GM18505 (cell line): Measurements from ENCODE around the gene DPP3.
A peak's percentile ranks its signal among the peaks of the same experiment; 100 is the strongest.
"Not testable (repeated sequence)": the region's sequence is repeated elsewhere in the genome, so short reads cannot be mapped to it uniquely, and the experiment has no call there.

Source experiments
- ATAC-seq: cut with Tn5 transposase; IDR thresholded peaks from one replicate; pipeline ENCODE4 v1.9.1; 2021; ENCODE audit not compliant: unreplicated experiment
- POLR2A ChIP-seq: IDR thresholded peaks from 4 replicates; pipeline ENCODE4 v1.6.1; 2011; ENCODE audit warnings: borderline replicate concordance; ENCODE audit not compliant: insufficient read depth, insufficient read length; ENCODE audit errors: extremely low read depth

The DPP3 gene

GRCh38 chr11:66543263-66544107 lies 63.3 kb downstream of the DPP3 start:
- TF ChIP-seq POLR2A, result peak; percentile 24
- no peak for ATAC-seq

- ATAC-seq, result not testable (repeated sequence)
Observed at GRCh38 chr11:66544952-66545351, 64.7 kb downstream of the DPP3 start.

GRCh38 chr11:66545701-66546367 lies 65.6 kb downstream of the DPP3 start, which contains the start of gene ZDHHC24:
Gene ZDHHC24 (minus strand): TSS chr11:66546048. CDS start chr11:66546003, 45 bp downstream.
- peak; percentile 83 for ATAC-seq
- peak; percentile 86 for TF ChIP-seq POLR2A

GRCh38 chr11:66546368-66546965 lies 66.2 kb downstream of the DPP3 start, which contains the start of gene ACTN3:
Gene ACTN3 (plus strand): TSS chr11:66546903. CDS start chr11:66546938, 35 bp downstream.
- no peak for ATAC-seq

GRCh38 chr11:66546966-66547661 lies 66.9 kb downstream of the DPP3 start:
- TF ChIP-seq POLR2A, result no peak
- no peak for ATAC-seq

More at GRCh38 chr11:66546368-66546965, 66.2 kb downstream of the DPP3 start, which contains the start of gene ACTN3:
- TF ChIP-seq POLR2A, result no peak

GRCh38 chr11:66547662-66548009 lies 67.4 kb downstream of the DPP3 start:
- TF ChIP-seq POLR2A, result no peak
- ATAC-seq, result no peak

GRCh38 chr11:66548041-66548440 lies 67.8 kb downstream of the DPP3 start:
- ATAC-seq, result no peak
- no peak for TF ChIP-seq POLR2A

GRCh38 chr11:66548774-66549630 lies 68.8 kb downstream of the DPP3 start:
- ATAC-seq, result no peak
- no peak for TF ChIP-seq POLR2A

GRCh38 chr11:66549696-66550095 lies 69.5 kb downstream of the DPP3 start:
- ATAC-seq, result no peak
- TF ChIP-seq POLR2A, result no peak

GRCh38 chr11:66550887-66551286 lies 70.7 kb downstream of the DPP3 start:
- no peak for TF ChIP-seq POLR2A
- ATAC-seq, result no peak

GRCh38 chr11:66554602-66555001 lies 74.4 kb downstream of the DPP3 start:
- no peak for ATAC-seq
- no peak for TF ChIP-seq POLR2A

- ATAC-seq, result no peak
- no peak for TF ChIP-seq POLR2A
Observed at GRCh38 chr11:66555416-66555815, 75.2 kb downstream of the DPP3 start.
